Measurements from ENCODE around the gene KRTAP10-4.

Gene KRTAP10-4

DNA sequence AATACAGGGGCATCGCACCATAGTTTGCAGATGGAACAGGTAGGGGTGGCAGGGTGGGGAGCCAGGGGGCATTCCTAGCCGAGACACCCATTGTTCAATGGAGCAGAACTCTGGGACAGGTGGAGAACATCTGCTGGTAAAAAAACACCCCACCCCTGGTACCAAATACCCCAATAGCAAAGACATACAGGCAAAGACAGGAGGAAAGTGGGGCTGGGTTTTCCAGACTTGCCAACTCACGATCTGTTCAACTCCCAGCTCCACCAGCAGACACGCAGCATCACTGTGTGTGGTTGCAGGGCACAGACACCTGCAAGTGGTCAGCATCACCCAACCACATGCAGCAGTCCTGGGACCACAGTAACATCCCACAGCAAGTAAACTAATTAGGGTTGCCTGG is 38.0 kb downstream of the KRTAP10-4 start:
- no peak for DNase-seq (ENCODE audit: low read depth)
- Histone ChIP-seq H3K4me1 (ENCODE audit: control insufficient read depth, insufficient read depth, low read length) (no peaks in the 10 kb centered on the region), H3K9me3 (ENCODE audit: control insufficient read depth, low read length) (peaks cover 21% of the 10 kb centered on the region), H3K27me3 (replicated peaks; ENCODE audit: control insufficient read depth, insufficient read depth, low read length) (no peaks in the 10 kb centered on the region), H3K4me3 (ENCODE audit: low read length) (no peak overlapping the region), H3K36me3 (ENCODE audit: control insufficient read depth, insufficient read depth, low read length, severe bottlenecking) (no peaks in the 10 kb centered on the region), H3K9ac (ENCODE audit: low read length) (no peak overlapping the region)

DNA sequence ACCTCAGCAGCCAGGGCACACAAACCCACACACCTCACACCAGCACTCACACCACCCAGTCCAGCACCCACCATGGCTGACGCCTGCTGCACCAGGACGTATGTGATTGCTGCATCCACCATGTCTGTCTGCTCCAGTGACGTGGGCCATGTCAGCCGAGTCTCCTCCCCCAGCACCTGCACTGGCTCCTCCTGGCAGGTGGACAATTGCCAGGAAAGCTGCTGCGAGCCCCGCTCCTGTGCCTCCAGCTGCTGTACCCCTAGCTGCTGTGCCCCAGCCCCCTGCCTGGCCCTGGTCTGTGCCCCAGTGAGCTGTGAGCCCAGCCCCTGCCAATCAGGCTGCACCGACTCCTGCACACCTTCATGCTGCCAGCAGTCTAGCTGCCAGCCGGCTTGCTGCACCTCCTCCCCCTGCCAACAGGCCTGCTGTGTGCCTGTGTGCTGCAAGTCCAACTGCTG is 38.5 kb downstream of the KRTAP10-4 start, which contains the start of gene KRTAP10-8:
TSS of gene KRTAP10-8 (plus strand) at position 51 of the 458 bp plus-strand sequence. CDS start at position 73, 22 bp downstream.
- H3K36me3 ChIP-seq (ENCODE audit: control insufficient read depth, insufficient read depth, low read length, severe bottlenecking), result no peaks in the 10 kb centered on the region
- H3K9me3 ChIP-seq (ENCODE audit: control insufficient read depth, low read length), result peaks cover 20% of the 10 kb centered on the region
- H3K27me3 ChIP-seq (replicated peaks; ENCODE audit: control insufficient read depth, insufficient read depth, low read length), result no peaks in the 10 kb centered on the region
- no peak within 1 kb of the TSS for H3K4me3 ChIP-seq (ENCODE audit: low read length)
- H3K4me1 ChIP-seq (ENCODE audit: control insufficient read depth, insufficient read depth, low read length), result no peaks in the 10 kb centered on the region
- DNase-seq (ENCODE audit: low read depth), result no peak
- no peak within 1 kb of the TSS for H3K9ac ChIP-seq (ENCODE audit: low read length)

DNA sequence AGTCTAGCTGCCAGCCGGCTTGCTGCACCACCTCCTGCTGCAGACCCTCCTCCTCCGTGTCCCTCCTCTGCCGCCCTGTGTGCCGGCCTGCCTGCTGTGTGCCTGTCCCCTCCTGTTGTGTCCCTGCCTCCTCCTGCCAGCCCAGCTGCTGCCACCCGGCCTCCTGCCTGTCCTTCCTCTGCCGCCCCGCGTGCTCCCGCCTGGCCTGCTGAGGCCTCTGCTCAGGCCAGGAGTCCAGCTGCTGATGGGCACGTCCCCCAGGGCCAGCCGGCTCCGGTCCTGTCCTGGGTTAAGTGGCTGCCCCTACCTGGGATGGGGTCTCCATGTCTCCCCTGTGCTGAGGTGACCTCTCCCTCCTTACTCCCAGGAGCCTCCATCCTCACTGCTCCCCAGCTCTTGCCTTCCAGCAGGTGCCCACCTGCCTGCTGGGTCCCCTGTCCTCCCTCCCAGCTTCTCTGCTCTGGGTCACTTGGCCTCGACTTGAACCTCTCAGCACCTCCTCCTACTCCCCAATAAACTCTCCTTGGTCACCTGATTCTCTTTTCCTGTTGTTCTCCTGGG is 39.2 kb downstream of the KRTAP10-4 start:
- Histone ChIP-seq H3K36me3 (ENCODE audit: control insufficient read depth, insufficient read depth, low read length, severe bottlenecking) (no peaks in the 10 kb centered on the region), H3K4me3 (ENCODE audit: low read length) (no peak overlapping the region), H3K4me1 (ENCODE audit: control insufficient read depth, insufficient read depth, low read length) (no peaks in the 10 kb centered on the region), H3K9ac (ENCODE audit: low read length) (no peak overlapping the region), H3K27me3 (replicated peaks; ENCODE audit: control insufficient read depth, insufficient read depth, low read length) (no peaks in the 10 kb centered on the region), H3K9me3 (ENCODE audit: control insufficient read depth, low read length) (peaks cover 20% of the 10 kb centered on the region)
- DNase-seq (ENCODE audit: low read depth), result no peak

DNA sequence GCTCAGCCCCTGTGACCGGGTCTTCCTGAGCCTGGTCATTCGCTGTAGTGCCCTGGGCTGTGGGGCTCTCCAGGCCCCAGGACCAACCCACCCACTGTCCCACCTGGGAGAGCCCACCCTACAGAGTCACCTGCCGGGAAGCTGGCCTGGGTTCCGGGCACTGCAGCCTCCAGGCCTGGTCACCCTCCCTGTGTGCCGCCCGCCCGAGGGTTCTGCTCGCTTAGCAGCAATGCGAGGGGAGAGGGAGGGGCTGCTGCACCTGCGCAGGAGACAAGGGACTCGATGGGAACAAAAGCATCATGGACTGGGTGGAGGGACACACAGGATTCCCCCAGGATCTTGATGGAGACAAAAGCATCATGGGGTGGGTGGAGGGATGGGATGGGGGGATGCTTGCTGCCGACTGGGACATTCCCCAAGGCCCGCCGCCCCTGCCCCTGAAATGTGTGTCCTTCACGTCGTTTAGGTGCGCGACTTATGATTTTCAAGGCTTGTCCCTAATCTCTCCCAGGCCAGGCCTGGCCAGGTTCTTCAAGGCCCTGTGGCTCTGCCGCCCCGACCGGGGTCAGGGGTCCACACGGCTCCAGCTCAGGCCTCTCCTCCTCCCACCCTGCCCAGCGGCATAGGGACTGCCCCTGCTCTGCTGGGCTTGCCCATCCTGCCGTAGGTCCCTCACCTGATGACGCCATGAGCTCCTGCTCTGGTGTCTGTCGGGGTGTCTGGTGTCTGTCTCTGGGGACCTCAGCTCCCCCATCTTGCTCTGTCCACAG is 40.0 kb downstream of the KRTAP10-4 start:
- no peaks in the 10 kb centered on the region for H3K4me1 ChIP-seq (ENCODE audit: control insufficient read depth, insufficient read depth, low read length)
- no peak for DNase-seq (ENCODE audit: low read depth)
- H3K9ac ChIP-seq (ENCODE audit: low read length), result no peak overlapping the region
- H3K36me3 ChIP-seq (ENCODE audit: control insufficient read depth, insufficient read depth, low read length, severe bottlenecking), result no peaks in the 10 kb centered on the region
- H3K27me3 ChIP-seq (replicated peaks; ENCODE audit: control insufficient read depth, insufficient read depth, low read length), result no peaks in the 10 kb centered on the region
- H3K4me3 ChIP-seq (ENCODE audit: low read length), result no peak overlapping the region
- peaks cover 20% of the 10 kb centered on the region for H3K9me3 ChIP-seq (ENCODE audit: control insufficient read depth, low read length)

GRCh38 chr21:44614161-44614631 is 40.7 kb downstream of the KRTAP10-4 start:
- no peak overlapping the region for H3K4me3 ChIP-seq (ENCODE audit: low read length)
- H3K4me1 ChIP-seq (ENCODE audit: control insufficient read depth, insufficient read depth, low read length), result no peaks in the 10 kb centered on the region
- no peak for DNase-seq (ENCODE audit: low read depth)
- no peaks in the 10 kb centered on the region for H3K27me3 ChIP-seq (replicated peaks; ENCODE audit: control insufficient read depth, insufficient read depth, low read length)
- no peaks in the 10 kb centered on the region for H3K36me3 ChIP-seq (ENCODE audit: control insufficient read depth, insufficient read depth, low read length, severe bottlenecking)
- peaks cover 19% of the 10 kb centered on the region for H3K9me3 ChIP-seq (ENCODE audit: control insufficient read depth, low read length)
- no peak overlapping the region for H3K9ac ChIP-seq (ENCODE audit: low read length)

DNA sequence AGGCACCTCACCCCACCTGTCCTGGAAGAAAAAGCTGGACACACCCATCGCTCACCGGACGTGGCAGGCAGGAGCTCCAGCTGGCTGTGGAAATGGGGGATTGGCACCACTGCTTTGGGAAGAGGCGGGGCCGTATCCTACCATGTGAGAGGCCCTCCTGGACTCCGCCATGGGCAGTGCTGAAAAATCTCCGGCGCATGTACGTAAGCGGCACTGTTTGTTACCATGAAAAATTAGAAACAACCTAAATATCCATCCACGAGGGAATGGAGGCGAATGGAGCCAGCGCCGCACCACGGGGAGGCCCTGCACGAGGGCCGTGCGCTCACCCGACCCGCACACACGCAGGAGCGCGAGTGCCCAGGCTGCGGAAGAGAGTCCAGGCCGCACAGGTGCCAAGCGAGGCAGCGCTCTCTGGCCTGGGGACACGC is 41.4 kb downstream of the KRTAP10-4 start:
- no peaks in the 10 kb centered on the region for H3K36me3 ChIP-seq (ENCODE audit: control insufficient read depth, insufficient read depth, low read length, severe bottlenecking)
- H3K27me3 ChIP-seq (replicated peaks; ENCODE audit: control insufficient read depth, insufficient read depth, low read length), result no peaks in the 10 kb centered on the region
- H3K4me1 ChIP-seq (ENCODE audit: control insufficient read depth, insufficient read depth, low read length), result no peaks in the 10 kb centered on the region
- DNase-seq (ENCODE audit: low read depth), result no peak
- no peak overlapping the region for H3K9ac ChIP-seq (ENCODE audit: low read length)
- no peak overlapping the region for H3K4me3 ChIP-seq (ENCODE audit: low read length)
- peaks cover 22% of the 10 kb centered on the region for H3K9me3 ChIP-seq (ENCODE audit: control insufficient read depth, low read length)

DNA sequence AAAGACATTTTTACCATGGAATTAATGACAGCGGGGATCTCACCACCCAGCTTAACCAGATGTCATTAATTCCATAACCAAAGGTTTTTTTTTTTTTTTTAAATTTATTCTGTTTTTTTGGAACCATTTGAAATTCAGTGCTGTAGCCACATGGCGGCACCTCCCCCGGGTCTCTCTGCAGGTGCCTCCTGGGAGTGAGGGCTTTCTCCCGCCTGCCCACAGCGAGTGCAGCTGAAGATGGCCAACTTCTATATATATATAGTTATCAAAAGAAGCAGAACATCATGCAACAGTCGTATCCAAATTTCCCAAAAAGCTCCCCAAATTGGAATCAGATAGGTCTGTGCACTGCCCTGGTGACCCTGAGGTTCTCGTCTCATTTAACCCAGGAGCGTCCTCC is 41.9 kb downstream of the KRTAP10-4 start:
- Histone ChIP-seq H3K27me3 (replicated peaks; ENCODE audit: control insufficient read depth, insufficient read depth, low read length) (no peaks in the 10 kb centered on the region), H3K4me3 (ENCODE audit: low read length) (no peak overlapping the region), H3K9ac (ENCODE audit: low read length) (no peak overlapping the region), H3K9me3 (ENCODE audit: control insufficient read depth, low read length) (peaks cover 27% of the 10 kb centered on the region), H3K36me3 (ENCODE audit: control insufficient read depth, insufficient read depth, low read length, severe bottlenecking) (no peaks in the 10 kb centered on the region), H3K4me1 (ENCODE audit: control insufficient read depth, insufficient read depth, low read length) (no peaks in the 10 kb centered on the region)
- DNase-seq (ENCODE audit: low read depth), result no peak

DNA sequence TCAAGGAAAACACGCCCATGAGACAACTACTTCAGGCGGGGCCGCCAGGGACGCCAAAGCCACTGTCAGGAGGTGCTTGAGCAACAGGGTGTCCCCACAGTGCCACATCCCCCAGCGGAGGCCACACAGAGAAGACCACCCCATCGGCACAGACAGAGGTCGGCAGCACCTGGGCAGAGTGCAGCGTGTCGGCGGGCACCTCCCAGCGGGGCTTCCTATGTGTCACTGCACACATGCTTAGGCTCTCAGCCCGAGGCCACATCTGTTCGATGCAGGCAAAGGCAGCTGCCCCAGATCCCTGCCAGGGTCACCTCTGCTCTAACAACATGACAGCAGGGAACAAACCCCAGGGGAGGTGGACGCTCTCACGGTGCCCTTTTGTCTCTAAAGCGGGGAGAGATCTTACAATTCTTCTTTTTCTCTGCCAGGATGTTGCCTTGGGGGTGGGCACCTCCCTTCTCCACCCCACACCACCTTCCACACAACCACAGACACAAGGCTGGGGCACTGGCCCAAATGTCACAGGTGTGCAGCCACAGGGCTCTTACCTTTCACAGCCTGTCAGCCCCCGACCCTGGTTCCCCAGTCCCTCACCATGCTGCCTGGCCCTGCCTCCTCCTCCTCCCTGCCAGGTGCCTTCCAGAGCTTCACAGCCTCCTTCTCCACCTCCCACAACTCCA is 42.5 kb downstream of the KRTAP10-4 start:
- Histone ChIP-seq H3K4me3 (ENCODE audit: low read length) (no peak overlapping the region), H3K4me1 (ENCODE audit: control insufficient read depth, insufficient read depth, low read length) (no peaks in the 10 kb centered on the region), H3K36me3 (ENCODE audit: control insufficient read depth, insufficient read depth, low read length, severe bottlenecking) (no peaks in the 10 kb centered on the region), H3K9ac (ENCODE audit: low read length) (no peak overlapping the region), H3K9me3 (ENCODE audit: control insufficient read depth, low read length) (peaks cover 29% of the 10 kb centered on the region), H3K27me3 (replicated peaks; ENCODE audit: control insufficient read depth, insufficient read depth, low read length) (no peaks in the 10 kb centered on the region)
- DNase-seq (ENCODE audit: low read depth), result no peak

GRCh38 chr21:44616591-44616926 is 43.0 kb downstream of the KRTAP10-4 start:
- H3K4me1 ChIP-seq (ENCODE audit: control insufficient read depth, insufficient read depth, low read length), result no peaks in the 10 kb centered on the region
- no peaks in the 10 kb centered on the region for H3K36me3 ChIP-seq (ENCODE audit: control insufficient read depth, insufficient read depth, low read length, severe bottlenecking)
- H3K9ac ChIP-seq (ENCODE audit: low read length), result no peak overlapping the region
- no peak overlapping the region for H3K4me3 ChIP-seq (ENCODE audit: low read length)
- peaks cover 24% of the 10 kb centered on the region for H3K9me3 ChIP-seq (ENCODE audit: control insufficient read depth, low read length)
- H3K27me3 ChIP-seq (replicated peaks; ENCODE audit: control insufficient read depth, insufficient read depth, low read length), result no peaks in the 10 kb centered on the region
- no peak for DNase-seq (ENCODE audit: low read depth)

GRCh38 chr21:44617071-44617501 is 43.6 kb downstream of the KRTAP10-4 start:
- H3K9me3 ChIP-seq (ENCODE audit: control insufficient read depth, low read length), result peaks cover 19% of the 10 kb centered on the region
- no peaks in the 10 kb centered on the region for H3K36me3 ChIP-seq (ENCODE audit: control insufficient read depth, insufficient read depth, low read length, severe bottlenecking)
- H3K4me3 ChIP-seq (ENCODE audit: low read length), result no peak overlapping the region
- no peaks in the 10 kb centered on the region for H3K27me3 ChIP-seq (replicated peaks; ENCODE audit: control insufficient read depth, insufficient read depth, low read length)
- no peak overlapping the region for H3K9ac ChIP-seq (ENCODE audit: low read length)
- no peak for DNase-seq (ENCODE audit: low read depth)
- no peaks in the 10 kb centered on the region for H3K4me1 ChIP-seq (ENCODE audit: control insufficient read depth, insufficient read depth, low read length)

DNA sequence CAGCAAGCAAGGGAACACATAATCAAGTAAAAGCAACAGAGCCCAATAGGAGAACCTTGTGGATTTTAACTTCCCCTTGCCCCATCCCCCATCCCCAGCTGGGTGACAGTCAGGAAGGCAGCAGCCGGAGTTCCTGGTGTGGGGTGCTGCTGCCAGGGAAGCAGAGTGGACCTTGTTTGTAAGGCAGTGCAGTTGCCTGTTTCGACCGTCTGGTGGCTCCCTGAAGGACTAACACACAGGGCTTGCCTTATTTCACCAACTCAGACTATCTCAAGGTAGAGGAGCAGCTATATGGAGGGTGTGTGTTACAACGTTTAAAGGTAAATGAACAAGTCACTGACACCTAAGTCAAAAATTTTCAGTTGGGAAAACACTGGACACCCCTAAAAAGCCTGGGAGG is 45.0 kb downstream of the KRTAP10-4 start:
- Histone ChIP-seq H3K4me3 (ENCODE audit: low read length) (no peak overlapping the region), H3K9ac (ENCODE audit: low read length) (no peak overlapping the region), H3K27me3 (replicated peaks; ENCODE audit: control insufficient read depth, insufficient read depth, low read length) (no peaks in the 10 kb centered on the region), H3K4me1 (ENCODE audit: control insufficient read depth, insufficient read depth, low read length) (no peaks in the 10 kb centered on the region), H3K9me3 (ENCODE audit: control insufficient read depth, low read length) (peaks cover 32% of the 10 kb centered on the region), H3K36me3 (ENCODE audit: control insufficient read depth, insufficient read depth, low read length, severe bottlenecking) (no peaks in the 10 kb centered on the region)
- DNase-seq (ENCODE audit: low read depth), result peak; percentile 21

Measured in adipocyte (in vitro differentiated cells).